HG02571 (cell line): ENCODE results near the gene MRPL43.
A peak's percentile ranks its signal among the peaks of the same experiment; 100 is the strongest.

ENCODE experiments used
- ATAC-seq: cut with Tn5 transposase; IDR thresholded peaks from one replicate; pipeline ENCODE4 v1.9.1; 2021; ENCODE audit warnings: mild to moderate bottlenecking, moderate library complexity; ENCODE audit not compliant: unreplicated experiment

Gene MRPL43

DNA sequence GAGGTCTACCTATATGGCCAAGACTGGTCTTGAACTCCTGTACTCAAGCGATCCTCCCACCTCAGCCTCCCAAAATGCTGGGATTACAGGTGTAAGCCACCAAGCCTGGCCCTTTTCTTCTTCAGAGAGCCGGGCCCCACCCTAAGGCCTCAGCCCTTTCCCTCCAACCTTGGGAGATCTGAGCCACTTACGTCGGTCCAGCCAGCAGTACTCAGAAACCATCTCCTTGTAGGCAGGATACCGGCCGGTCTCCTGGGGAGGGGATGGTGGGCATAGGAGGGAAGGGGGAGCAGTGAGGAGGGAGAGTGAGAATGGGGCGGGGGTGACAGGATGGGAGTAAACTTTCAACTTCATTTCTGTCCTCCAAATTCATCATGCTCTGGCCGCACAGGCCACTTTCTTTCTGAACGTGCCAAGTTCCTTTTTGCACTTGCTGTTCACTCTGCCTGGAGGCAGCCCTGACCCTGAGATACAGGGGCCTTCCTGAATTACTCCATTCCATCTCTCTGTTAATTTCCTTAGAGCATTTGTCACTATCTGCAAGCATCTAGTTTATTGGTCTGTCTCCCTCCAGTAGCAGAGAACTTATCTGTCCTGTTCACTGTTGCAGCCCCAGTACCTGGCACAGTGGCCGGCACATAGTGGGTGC, 33.3 kb upstream of the MRPL43 start:
- no peak for ATAC-seq

- ATAC-seq = no peak
Observed at GRCh38 chr10:101019440-101019703, 32.1 kb upstream of the MRPL43 start.

DNA sequence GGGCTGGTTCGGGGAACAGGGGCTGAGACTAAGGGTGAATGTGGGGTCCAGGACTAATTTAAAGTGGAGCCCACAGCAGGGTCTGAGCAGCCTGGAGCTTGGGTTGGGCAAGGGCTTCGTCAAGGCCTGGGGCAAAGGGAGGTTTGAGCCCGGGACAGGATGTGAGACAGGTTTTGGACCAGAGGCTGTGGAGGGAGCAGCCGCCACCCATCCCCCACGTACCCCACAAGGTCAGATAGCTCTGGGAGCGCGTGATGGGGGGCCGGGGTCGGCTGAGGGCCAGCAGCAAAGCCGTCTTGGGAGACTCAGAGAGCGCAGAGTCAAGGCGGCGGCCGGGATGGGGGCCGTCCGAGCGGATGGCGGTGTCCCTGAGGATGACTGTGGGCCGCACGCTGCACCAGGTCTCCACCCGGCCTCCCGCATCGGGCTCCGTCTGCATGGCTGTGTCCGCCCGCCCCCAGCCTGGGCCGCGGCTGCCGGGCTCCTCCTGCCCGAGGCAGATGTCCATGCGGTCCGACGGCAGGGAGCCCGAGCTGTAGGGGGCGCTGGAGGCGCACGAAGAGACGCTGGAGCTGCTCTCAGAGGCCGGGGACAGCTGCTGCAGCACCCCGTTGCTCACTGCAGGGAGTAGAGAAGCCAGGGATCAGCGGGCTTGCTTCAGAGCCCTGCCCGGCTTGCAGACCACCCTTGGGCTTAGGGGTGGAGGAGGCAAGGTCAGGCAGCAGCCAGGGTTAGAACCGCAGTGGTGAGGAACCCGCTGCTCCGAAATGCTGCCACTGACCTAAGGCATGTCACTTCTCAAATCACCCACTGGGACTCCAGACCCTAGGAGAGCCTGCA, 31.5 kb upstream of the MRPL43 start:
- no peak for ATAC-seq

DNA sequence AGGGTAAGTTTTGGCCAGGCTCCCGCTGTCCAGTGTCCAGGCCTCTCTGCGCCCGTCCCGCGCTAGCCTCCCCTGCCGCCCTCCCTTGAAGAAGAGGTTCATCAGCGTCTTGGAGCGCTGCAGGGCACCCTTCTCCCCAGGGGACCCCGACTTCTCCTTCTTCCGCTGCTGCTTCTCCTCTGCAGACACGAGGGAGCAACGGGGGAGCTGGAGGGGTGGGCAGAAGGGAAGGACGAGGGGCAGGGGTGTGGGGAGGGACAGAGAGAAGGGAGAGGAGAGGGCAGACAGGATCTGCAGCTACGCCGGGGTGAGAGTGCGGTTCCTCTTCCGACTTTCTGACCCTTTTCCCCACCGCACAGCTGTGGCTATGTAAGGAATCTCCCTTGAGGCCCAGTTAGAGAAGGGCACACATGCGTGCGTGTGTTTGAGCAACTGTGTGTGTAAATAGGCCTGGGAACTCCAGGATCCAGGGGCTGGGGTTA, 30.9 kb upstream of the MRPL43 start:
- no peak for ATAC-seq

DNA sequence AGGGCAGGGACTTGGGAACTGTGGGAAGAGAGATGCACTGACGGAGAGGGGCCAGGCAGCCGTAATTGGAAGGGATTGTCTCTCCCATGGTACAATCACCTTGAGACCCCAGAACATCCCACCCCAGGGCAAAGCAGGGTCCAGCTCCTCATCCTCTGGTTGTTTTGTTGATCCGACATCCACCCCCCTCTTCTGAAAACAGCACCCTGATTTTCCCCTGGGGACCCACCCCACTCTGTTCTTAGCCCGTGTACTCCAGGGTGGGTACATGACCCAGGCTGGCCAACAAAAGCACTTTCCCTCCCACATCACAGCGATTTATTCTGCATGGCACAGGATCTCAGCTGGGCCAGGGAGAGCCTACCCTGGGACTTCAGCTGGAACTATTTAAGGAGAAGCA, 29.5 kb upstream of the MRPL43 start:
- no peak for ATAC-seq

GRCh38 chr10:101015582-101015973, 28.3 kb upstream of the MRPL43 start:
- ATAC-seq = no peak

- ATAC-seq = no peak
Observed at GRCh38 chr10:101014966-101015581, 27.8 kb upstream of the MRPL43 start.

DNA sequence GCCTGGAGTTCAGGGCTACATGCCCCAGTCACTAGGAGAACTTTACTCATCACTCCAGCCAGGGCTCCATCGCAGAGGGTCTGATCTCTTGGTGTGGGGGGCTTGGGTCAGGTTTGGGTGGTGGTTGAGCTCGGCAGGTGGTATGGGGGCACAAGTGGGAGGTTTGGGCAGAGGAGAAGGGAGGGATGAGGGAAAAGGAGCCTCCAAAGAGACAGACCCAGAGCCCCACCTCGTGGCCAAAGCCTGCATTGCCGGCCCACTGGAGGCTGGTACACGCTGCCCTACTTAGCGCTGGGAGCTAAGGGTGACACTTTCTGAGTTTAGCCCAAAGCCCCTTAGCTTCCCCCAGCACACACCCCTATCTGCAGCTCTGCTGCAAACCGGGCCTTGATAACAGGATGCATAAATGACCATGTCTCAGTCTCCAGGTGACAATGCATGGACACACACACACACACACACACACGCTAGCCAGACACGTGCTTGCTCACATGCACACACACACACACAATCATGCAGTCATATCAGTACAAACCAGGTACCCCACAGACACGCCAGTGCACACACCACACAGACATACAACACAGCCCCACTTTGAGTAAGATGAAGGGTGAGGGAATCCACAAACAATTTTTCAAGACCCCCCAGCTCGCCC, 27.1 kb upstream of the MRPL43 start:
- no peak for ATAC-seq

- no peak for ATAC-seq
Observed at GRCh38 chr10:101013365-101013825, 26.1 kb upstream of the MRPL43 start.

GRCh38 chr10:101012525-101013364, 25.4 kb upstream of the MRPL43 start:
- peak; percentile 72 for ATAC-seq

DNA sequence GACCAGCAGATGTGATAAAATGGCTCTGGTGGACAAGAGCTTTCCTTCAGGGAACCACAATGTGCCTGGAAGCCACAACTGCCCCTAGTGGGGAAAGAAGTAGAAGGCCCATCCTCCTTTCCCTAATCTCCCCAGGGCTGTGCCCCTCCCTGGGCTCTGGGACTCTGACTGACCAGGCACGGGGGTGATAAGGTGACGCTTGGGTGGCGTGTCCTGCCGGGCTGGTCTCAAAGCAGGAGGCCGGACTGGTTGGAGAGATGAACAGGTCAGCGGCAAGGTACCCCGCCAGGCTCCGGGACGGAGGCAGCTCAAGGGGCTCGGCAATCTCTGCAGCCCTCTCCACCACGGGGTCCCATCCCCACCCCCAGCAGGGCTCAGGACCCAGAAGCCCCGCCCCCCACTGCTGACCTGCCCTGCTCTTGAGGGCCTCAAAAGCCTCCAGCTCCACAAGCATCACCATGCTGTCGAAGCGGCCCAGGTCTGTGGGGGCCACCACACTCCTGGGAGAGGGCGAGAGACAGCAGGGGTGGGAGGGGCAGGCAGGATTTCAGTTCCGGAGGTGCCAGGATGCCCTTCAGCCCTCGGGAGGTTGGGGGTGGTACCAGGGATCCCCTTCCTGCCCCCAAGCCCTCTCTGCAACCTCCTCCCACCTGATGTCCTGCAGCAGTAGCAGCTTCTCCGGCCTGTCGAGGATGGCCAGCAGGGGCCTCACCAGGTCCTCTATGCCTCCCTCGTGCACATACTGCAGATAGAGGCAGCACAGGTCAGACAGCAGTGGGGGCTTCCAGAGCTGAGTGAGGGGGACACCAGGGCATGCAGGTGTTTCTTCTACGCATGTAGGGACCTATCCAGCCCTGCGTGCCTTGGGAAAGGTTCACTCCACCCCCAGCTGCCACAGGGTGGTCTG, 24.5 kb upstream of the MRPL43 start:
- no peak for ATAC-seq

DNA sequence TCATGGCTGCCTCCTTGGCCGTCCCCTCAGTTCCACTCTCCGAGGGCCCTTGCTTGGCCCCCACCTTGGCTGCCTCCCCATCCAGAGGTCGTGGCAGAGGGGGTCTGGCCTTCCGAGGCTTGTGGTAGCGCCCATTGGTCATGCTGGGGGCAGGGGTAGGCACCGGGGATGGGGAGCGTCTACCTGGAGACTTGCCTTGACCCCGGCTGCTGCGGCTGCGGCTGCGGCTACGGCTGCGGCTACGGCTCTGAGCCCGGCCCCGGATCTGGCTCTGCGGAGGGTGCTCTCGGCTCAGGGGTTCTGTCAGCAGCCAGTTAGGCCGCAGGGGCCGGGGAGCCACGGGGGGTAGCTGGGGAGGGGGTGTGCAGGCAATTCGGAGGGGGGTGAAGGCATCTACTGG, 23.0 kb upstream of the MRPL43 start:
- ATAC-seq = no peak

- no peak for ATAC-seq
Observed at GRCh38 chr10:101008823-101009423, 21.6 kb upstream of the MRPL43 start.

- no peak for ATAC-seq
Observed at GRCh38 chr10:101007915-101008822, 20.9 kb upstream of the MRPL43 start.

GRCh38 chr10:101007099-101007711, 19.9 kb upstream of the MRPL43 start:
- no peak for ATAC-seq

DNA sequence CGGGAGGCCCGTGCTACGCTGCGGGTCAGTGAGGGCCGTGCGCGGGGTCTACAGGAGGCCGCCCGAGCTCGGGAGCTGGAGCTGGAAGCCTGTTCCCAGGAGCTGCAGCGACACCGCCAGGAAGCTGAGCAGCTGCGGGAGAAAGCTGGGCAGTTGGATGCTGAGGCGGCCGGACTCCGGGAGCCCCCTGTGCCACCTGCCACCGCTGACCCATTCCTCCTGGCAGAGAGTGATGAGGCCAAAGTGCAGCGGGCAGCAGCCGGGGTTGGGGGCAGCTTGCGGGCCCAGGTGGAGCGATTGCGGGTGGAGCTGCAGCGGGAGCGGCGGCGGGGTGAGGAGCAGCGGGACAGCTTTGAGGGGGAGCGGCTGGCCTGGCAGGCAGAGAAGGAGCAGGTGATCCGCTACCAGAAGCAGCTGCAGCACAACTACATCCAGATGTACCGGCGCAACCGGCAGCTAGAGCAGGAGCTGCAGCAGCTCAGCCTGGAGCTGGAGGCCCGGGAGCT, 19.3 kb upstream of the MRPL43 start:
- no peak for ATAC-seq

DNA sequence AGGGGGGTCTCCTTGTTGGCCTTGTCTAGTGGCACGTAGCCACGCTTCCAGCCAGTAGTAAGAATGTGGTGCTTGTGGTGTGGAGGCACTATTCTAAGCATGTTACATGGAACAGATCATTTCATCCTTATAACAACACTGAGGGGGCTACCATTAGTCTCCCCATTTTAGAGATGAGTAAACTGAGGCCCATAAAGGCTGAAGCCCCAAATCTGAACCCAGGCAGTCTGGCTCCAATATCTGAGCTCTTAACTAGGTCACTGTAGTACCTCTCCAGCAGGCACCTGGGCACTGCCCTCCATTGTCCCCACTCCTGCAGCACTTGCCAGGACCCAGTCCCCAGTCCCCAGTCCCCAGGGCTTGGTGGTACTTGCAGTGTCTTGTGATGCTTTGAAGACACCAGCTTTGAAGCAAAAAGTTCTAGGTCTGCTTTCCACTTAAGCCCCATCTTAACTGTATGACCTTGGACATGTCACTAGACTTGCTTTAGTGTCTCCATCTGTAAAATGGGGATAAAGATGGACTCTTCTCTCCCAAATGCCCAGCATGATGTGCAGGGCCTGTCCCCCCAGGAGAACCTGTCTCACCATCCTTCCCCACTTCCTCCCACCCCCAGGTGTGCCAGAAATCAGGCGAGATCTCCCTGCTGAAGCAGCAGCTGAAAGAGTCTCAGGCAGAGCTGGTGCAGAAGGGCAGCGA, 18.7 kb upstream of the MRPL43 start:
- ATAC-seq = no peak
